NCI-H187 (cell line): ENCODE data around the gene PCBP1.
"Not testable (repeated sequence)": the region's sequence is repeated elsewhere in the genome, so short reads cannot be mapped to it uniquely, and the experiment has no call there.

ENCODE experiments used
- DNase-seq, 2 experiments: peaks; one replicate each; lab custom pipeline; 2025; lab: John Stamatoyannopoulos, UW

The PCBP1 gene

DNA sequence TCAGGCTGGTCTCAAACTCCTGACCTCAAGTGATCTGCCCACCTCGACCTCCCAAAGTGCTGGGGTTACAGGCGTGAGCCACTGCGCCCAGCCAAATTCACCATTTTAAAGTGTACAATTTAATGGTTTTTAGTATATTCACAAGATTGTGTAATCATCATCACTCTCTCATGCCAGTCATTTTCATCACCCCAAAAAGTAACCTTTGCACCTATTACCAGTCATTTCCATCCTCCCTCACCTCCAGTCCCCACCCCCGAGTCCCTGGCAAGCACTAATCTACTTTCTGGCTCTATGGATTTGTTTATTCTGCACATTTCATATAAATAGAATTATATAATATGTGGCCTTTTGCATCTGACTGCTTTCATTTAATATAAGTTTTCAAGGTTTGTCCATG lies 10.8 kb downstream of the PCBP1 start:
- DNase-seq: no peak

DNA sequence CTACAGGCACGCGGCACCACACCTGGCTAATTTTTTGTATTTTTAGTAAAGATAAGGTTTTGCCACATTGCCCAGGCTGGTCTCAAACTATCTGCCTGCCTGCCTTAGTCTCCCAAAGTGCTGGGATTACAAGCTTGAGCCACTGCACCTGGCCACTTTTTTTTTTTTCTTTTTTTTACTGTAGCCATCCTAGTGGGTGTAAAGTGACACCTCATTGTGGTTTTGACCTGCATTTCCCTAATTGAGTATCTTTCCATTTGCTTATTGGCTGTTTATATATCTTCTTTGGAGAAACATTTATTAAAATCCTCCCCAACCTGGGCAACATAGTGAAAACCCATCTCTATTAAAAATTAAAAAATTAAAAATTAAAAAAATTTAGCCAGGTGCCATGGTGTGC lies 12.0 kb downstream of the PCBP1 start:
- DNase-seq: no peak

DNA sequence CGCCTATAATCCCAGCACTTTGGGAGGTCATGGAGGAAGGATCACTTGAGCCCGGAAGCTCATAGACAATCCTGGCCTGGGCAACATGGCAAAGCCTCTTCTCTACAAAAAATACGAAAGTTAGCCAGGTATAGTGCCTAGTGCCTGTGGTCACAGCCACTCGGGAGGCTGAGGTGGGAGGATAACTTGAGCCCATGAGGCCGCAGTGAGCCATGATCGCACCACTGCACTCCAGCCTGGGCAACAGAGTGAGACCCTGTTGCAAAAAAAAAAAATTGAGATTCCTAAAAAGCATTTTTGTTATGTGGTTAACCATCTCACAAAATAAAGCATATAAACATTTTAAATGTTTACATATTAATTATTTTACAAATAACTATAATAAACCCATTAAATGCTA lies 13.9 kb downstream of the PCBP1 start:
- DNase-seq: no peak

DNA sequence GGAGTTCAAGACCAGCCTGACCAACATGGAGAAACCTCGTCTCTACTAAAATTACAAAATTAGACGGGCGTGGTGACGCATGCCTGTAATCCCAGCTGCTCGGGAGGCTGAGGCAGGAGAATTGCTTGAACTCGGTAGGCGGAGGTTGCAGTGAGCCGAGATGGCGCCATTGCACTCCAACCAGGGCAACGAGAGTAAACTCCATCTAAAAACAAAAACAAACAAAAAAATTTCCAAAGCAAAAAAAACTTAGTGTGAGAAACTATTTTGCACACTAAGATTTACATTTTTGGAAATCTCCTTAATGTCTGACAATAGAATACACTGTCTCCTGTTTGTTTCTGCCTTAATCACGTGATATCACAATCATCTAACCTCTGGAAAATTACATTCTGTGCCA lies 14.4 kb downstream of the PCBP1 start:
- not testable (repeated sequence) for DNase-seq

DNA sequence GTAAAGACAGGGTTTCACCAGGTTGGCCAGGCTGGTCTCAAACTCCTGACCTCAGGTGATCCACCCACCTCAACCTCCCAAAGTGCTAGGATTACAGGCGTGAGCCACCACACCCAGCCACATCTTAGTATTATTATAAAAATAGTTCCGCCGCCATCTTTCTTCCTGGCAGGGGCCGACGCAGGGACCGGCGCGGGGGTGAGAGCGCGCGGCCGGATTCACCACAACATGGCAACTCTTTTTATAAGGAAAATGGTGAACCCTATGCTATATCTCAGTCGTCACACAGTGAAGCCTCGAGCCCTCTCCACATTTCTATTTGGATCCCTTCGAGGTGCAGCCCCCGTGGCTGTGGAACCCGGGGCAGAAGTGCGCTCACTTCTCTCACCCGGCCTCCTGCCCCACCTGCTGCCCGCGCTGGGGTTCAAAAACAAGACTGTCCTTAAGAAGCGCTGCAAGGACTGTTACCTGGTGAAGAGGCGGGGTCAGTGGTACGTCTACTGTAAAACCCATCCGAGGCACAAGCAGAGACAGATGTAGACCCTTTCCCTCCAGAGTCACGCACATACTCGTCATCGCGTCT lies 15.1 kb downstream of the PCBP1 start:
- not testable (repeated sequence) for DNase-seq

DNA sequence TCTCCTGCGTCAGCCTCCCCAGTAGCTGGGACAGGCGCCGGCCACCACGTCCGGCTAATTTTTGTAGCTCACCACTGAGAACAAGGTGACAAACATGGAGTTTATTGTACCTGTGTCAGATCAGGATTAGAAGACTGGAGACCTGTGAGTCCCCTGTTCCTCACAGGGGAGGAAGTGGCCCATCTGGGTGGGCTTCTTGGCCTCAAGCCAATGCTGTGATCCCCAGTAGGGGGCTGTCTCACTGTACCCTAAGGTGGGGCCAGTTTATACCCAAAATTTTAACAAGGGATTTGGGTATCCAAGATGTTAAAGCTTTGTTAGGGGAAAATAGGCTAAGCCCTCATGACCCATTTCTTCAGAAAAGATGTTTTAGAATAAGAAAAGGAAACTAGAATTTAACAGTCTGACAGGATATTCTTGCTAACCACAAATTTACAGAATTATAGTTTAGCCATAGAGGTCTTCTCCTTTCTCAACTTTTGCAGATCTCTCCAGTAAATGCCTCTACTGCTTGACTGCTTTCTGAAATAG lies 16.3 kb downstream of the PCBP1 start:
- DNase-seq: no peak

DNA sequence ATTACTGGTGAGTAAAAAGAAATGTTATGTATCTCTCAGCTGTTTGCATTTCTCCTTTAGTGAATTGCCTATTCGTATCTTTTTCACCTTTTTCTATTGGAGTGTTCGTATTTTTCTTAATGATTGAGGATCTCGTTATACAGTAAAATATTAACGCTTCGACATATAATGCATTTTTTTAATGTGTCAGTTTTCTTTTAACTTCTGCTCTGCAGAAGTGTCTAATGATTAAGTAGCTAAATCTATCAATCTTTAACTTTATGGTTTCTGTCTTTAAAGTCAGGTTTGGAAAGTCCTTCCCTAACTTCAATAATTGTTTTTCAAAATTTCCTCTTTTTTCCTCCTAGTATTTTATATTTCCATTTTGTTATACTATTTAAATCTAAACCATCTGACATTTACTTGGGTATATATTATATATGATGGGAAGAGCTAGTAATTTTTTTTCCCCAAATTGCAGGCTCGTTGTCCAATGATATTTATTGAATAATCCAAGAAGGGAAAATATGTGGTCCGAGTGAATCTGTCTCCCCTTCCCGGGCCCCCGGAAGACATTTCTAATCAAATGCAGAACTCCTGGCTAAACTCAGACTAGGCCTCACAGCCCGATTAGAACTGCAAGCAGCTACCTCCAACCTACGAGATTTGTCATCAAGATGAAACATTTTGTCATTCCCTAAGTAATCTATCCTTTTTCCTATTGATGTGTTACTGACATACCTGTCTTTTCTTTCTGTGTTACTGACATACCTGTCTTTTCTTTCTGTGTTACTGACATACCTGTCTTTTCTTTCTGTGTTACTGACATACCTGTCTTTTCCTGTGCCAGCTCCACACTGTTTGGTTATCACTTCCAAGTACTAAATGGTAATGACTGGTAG lies 17.2 kb downstream of the PCBP1 start:
- no peak for DNase-seq

DNA sequence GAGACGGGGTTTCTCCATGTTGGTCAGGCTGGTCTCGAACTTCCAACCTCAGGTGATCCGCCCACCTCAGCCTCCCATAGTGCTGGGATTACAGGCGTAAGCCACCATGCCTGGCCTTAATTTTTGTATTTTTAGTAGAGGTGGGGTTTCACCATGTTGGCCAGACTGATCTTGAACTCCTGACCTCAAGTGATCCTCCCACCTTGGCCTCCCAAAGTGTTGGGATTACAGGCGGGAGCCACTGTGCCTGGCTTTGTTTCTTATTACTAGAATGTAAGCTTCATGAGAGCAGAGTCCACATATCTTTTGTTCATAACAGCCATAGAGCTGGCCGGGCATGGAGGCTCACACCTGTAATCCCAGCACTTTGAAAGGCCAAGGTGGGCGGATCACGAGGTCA lies 18.9 kb downstream of the PCBP1 start:
- DNase-seq: not testable (repeated sequence)

DNA sequence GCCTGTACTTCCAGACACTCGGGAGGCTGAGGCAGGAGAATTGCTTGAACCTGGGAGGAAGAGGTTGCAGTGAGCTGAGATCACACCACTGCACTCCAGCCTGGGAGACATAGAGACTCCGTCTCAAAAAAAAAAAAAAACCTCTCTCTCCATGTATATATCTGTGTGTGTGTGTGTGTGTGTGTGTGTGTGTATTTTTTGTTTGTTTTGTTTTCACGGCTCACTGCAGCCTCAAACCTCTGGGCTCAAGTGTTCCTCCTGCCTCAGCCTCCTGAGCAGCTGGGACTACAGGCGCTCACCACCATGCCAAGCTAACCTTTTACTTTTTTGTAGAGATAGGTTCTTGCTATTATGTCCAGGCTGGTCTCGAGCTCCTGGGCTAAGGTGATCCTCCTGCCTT lies 23.1 kb downstream of the PCBP1 start:
- DNase-seq: not testable (repeated sequence)

DNA sequence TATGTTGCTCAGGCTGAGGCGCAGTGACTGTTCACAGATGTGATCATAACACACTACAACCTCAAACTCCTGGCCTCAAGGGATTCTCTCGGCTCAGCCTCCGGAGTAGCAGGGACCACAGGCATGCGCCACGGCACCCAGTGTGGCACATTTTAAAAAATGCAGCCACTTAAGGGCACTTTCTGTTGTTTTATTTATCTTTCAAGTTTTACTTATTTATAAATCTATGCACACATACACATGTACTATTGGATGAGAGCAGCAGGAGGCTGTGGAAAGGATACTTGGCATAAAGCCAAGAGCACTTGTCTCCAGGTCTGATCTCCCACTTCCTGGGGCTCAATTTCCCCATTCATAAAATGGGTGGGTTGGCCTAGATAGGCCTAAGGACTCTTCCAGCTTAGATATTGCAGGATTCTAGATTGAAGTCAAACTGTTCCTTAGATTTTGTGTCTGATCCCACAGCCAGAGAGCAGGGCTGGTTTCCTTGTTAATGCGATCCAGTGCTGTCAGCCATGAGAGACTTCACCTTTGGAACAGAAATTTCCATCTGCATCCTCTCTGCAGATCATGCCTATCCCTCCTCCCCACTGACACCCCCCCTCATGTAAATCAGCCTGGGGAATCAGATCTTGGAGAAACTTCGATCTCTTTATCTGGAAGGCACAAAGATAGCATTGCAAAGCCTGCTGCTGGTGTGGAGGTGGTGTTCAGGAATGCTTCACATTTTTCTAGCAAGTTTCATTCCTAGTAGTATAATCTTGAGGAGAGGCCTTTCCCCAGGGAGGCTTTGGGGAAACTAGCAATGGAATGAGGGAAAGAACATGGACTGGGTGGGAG lies 24.7 kb downstream of the PCBP1 start:
- DNase-seq: no peak

DNA sequence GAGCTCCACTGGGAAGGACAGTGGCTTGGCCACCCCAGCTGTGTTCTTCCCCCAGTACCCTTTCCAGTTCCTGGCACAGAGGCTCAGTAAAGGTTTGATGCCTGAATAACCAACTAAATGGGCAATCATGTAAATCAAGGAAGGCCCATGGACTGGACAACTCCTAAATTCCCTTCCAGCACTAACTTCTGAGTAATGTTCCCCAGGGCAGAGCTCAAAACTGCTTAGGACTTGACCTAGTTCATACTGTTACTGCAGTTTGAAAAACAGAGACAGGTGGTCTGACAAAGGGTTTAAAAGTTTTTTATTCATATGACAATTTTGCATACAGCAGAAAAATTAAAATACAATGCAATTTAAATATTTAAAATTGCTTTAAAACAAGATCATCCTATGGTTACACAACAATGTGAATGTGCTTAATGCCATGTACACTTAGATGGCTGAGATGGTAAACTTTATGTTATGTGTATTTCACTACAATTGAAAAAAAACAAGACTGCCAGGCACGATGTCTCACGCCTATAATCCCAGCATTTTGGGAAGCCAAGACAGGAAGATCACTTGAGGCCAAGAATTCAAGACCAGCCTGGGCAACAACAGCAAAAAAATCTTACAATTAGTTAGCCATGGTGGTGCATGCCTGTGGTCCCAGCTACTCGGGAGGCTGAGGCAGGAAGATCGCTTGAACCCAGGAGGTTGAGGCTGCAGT lies 26.2 kb downstream of the PCBP1 start:
- DNase-seq: no peak

DNA sequence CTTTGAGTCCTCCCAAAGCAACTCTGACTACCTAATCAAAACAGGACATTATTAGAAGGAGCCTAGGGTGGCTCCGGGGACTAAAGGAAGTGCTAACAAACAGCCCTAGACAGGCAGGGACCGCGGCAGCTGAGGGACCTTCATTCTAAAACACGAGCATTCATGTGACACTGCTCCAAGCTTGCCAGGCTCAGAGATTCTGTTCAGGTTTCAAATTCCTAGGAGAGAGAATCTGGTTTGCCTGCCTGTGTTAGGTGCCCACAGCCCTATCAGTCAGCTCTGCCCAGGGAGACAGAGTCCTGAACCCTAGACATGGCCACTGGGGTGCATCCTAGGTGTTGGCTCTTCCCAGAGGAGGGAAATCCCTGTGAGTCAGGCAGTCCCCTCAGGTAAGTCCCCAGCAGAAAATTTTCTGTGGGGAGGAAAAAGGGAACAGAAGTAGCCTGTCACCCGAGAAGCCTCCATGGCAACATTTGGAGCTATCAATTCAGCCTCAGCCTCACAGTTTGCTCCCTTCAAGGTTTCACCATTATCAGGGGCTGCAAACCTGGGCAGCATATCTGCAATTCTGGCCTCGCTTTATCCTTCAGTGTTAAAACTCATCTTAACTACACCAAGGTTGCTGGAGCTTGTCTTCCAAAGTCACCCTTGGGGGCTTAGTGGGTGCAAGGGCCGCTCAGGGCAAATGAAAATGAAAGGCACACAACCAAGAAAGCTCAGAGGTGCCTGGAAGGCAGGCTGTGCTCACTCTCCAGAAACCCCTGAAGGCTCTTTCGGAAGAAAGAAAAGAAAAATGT lies 28.6 kb downstream of the PCBP1 start:
- DNase-seq: peak in 1 of 2 experiments; percentile 21

DNA sequence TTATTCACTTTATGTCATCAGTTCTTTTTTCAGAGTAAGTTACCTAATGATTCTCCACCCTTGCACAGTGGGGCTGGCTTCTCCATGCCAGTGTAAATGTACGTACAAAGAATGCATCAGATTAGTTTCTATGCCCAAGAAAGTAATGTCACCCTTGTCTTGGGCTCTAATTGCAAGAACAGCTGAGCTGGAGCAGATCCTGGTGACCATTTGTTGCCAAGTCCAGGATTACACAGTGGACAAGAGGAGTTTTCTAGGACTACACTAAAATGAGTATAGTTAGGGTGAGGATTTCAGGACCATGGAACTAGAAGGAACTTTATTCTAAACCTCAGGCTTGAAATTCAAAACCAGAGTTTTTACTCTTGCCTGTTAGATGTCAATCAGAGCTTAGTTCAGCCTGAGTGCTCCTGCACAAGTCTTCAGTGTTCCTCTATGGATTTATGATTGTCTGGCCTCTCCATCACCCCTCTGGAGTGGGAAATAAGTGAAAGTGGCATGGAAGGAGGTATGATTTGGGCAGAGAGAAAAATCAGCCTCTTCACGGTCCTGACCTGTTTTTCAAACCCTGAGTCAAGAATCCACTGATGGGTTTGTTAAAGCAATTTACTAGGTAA lies 29.8 kb downstream of the PCBP1 start:
- no peak for DNase-seq

DNA sequence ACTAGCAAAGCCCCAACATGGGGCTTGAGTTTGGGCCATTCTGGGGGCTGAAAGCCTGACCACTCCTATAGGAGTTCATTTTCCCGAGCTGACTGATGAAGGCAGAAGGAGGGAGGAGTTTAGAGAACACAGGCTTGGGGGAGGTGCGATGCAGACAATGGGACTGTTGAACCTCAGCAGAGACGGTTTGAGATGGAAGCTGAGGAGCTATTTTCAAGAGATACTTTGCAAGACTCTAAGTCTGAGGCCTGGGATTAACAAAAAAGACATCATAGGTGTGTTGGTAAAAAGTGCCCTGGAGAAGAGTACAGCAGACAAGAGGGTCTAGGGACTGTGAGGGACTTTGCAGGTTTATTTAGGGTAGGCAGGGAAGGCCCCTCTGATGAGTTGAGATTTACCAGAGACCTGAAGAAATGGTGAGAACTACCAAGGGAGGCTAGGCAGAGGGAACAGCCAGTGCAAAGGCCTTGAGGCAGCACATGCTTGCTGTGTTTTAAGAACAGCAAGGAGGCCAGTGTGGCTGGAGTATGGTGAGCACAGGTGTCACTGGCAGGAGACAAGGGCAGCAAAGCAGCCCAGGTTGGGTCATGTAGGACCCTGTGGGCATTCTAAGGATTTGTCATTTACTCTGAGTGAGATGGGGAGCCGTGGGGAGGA lies 31.6 kb downstream of the PCBP1 start:
- peak in 1 of 2 experiments; percentile 37 for DNase-seq

DNA sequence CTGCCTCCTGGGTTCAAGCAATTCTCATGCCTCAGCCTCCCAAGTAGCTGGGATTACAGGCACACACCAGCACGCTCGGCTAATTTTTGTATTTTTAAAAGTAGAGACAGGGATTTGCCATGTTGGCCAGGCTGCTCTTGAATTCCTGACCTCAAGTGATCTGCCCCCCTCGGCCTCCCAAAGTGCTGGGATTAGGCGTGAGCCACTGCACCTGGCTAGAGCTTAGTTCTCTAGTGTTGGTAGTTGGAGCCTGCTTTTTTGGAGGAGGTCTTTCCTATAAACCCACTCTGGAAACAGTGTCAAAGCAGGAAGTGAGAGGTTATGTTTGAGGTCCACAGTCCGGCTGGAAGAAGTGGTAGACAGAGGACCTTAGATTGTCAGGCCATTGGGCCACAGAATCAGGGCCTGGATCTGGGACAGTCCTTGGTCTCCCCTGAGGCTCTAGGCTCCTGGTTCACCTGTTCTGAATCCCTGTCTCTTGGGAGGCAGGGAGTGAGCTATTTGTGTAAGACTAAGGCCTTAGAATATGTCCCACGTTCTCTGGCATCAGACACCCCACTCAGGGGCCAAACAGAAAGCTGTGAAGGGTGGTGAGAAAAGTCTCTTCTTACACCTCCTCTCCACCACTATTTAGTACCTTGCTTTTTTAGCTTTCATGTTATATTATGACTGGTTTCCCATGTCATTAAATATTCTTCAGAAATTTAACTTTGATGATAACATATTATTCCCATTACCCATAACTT lies 34.5 kb downstream of the PCBP1 start:
- no peak for DNase-seq

DNA sequence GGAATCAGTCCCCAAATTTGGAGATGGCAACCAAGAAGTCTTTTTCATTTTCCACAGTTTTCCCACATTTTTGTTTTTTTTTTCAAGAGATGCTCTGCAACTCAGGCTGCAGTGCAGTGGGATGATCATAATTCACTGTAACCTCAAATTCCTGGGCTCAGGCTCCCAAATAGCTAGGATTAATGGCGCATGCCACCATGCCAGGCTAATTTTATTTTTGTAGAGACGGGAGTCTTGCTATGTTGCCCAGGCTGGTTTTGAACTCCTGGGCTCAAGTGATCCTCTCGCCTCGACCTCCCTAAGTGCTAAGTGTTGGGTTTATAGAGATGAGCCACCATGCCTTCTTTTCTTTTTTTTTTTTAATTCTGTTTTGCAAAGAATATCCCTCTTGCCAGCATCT lies 35.2 kb downstream of the PCBP1 start:
- no peak for DNase-seq

DNA sequence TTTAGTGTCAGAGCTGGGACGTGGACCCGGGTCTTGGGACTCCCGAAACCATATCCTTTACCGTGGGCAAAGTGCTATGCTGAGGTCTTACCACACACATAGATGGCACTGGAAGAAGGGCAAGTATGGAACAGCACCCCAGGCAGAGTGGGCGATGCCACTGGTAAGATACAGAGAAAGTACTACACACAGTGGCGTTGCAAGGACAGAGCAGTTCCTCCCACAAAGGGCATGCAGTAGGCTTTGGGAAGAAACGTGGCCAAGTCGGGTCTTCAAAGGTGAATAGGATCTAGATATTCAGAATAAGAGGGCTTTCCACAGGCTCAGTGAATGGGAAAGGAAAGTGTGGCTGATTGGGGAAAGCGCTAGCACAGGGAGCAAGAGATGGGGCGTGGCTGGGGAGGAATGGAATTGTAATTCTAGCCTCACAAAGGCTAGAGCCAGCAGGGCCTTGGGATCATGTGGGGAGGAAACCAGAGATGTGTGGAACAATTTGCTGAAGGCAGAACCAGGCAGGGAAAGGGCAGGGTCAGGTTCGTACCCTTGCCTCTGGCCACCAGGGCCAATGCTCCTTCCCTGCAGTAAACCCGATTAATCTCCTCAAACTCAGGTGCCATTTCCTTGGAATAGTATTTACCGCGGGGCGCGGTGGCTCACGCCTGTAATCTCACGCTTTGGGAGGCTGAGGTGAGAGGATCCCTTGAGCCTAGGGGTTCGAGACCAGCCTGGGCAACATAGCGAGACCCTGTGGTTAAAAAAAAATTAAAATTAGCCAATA lies 36.0 kb downstream of the PCBP1 start:
- peak in 1 of 2 experiments; percentile 35 for DNase-seq

DNA sequence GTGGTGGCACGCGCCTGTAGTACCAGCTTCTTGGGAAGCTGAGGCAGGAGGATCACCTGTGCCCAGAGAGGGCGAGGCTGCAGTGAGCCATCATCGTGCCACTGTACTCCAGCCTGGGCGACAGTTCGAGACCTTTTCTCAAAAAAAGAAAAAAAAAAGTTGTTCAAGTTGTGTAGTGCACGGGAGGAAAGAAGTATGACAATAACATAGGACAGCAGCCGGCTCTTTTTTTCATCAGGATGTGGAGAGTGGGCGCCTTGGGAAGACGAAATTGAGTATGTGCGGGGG lies 36.5 kb downstream of the PCBP1 start:
- no peak for DNase-seq
